ENCODE results near the gene PPP1R9A. TPM values are rescaled to one million over a fixed set of nuclear protein-coding genes. Genes with fewer than 3 reads are reported as not detected.

The PPP1R9A gene
- total RNA-seq, 2 donors from 2014 or later: 15.1 to 29.4 TPM

DNA sequence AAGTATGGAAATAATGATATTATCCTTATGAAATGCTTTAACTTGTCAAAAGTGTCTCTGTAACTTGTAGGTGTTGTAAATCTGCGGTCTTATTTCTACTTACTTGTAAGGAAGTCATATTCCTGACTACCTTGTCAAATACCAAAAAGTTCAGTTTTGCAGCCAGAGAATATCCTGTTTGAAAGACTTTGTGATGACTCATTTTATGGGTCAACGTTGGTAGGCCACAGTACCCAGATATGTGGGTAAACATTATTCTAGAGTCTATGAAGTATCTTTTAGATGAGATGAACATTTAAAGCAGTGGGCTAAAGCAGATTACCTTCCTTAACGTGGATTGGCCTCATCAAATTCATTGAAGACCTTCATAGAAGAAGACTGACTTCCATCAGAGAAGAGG, 195.3 kb downstream of the PPP1R9A start:
- no peaks in the 10 kb centered on the region for H3K4me1 ChIP-seq (replicated peaks)
- no peaks in the 10 kb centered on the region for H3K9me3 ChIP-seq
- WGBS: 68% methylated on average over 3 of the region's 3 CpGs
- DNase-seq (ENCODE audit: low spot score): no peak
- no peaks in the 10 kb centered on the region for H3K27me3 ChIP-seq (replicated peaks; ENCODE audit: insufficient read depth)
- no peak for TF ChIP-seq POLR2AphosphoS5 (IDR thresholded peaks at IDR 0.05)
- TF ChIP-seq POLR2A (IDR thresholded peaks at IDR 0.05): no peak
- TF ChIP-seq, protein P1, sequence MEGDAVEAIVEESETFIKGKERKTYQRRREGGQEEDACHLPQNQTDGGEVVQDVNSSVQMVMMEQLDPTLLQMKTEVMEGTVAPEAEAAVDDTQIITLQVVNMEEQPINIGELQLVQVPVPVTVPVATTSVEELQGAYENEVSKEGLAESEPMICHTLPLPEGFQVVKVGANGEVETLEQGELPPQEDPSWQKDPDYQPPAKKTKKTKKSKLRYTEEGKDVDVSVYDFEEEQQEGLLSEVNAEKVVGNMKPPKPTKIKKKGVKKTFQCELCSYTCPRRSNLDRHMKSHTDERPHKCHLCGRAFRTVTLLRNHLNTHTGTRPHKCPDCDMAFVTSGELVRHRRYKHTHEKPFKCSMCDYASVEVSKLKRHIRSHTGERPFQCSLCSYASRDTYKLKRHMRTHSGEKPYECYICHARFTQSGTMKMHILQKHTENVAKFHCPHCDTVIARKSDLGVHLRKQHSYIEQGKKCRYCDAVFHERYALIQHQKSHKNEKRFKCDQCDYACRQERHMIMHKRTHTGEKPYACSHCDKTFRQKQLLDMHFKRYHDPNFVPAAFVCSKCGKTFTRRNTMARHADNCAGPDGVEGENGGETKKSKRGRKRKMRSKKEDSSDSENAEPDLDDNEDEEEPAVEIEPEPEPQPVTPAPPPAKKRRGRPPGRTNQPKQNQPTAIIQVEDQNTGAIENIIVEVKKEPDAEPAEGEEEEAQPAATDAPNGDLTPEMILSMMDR (IDR thresholded peaks at IDR 0.05): no peak
- intact Hi-C loops (cut with DNase I): no loop called here
- H3K27ac ChIP-seq: no peak overlapping the region
- H3K36me3 ChIP-seq: no peaks in the 10 kb centered on the region
- H3K4me3 ChIP-seq: no peak overlapping the region

DNA sequence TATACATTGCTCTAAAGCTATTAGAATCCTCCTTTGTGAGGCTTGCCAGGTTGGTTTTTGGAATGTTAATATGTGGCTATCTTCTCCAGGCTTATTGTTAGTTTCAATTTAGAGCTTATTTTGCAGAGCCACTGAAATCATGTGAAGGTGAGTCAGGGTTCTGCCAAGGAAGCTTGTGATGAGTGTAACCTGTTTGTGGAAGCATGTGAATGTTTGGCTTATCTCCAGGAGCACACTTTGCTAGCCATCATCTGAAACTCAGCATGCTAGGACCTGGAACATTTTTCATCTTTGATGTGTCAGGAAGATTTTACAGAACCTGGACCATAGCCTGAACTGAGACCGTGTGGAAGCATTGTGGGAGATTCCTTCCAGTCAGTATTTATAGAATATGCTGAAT, 197.3 kb downstream of the PPP1R9A start:
- DNase-seq (ENCODE audit: low spot score): peak; percentile 56
- no peak for TF ChIP-seq POLR2A (IDR thresholded peaks at IDR 0.05)
- peak; percentile 66 for TF ChIP-seq POLR2AphosphoS5 (IDR thresholded peaks at IDR 0.05)
- Histone ChIP-seq H3K36me3 (no peaks in the 10 kb centered on the region), H3K4me3 (no peak overlapping the region), H3K27me3 (replicated peaks; ENCODE audit: insufficient read depth) (no peaks in the 10 kb centered on the region), H3K27ac (no peak overlapping the region), H3K4me1 (replicated peaks) (no peaks in the 10 kb centered on the region), H3K9me3 (no peaks in the 10 kb centered on the region)
- 6% methylated on average over 1 of the region's 1 CpG for WGBS
- intact Hi-C loops (cut with DNase I): no loop called here

DNA sequence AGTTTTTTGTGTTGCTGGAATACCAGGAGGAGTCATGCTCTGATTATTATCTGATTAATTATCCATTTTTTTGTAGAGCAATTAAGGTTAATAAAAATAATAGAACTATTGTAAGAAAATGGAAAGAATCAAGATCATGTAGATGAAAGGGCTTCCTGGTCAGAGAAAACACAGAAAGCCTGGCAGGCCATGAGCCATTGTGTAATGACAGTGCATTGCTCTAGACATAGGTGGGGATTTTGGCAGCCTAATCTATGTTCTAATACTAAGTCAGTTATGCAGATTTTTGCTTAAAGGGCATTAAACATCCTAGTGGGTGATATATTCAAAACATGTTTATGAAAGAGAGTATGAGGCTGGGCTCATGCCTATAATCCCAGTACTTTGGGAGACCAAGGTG, 198.2 kb downstream of the PPP1R9A start:
- H3K27ac ChIP-seq: no peak overlapping the region
- TF ChIP-seq, protein P1 (IDR thresholded peaks at IDR 0.05): no peak
- no peak for TF ChIP-seq POLR2AphosphoS5 (IDR thresholded peaks at IDR 0.05)
- no peak for DNase-seq (ENCODE audit: low spot score)
- H3K4me1 ChIP-seq (replicated peaks): no peaks in the 10 kb centered on the region
- no peaks in the 10 kb centered on the region for H3K27me3 ChIP-seq (replicated peaks; ENCODE audit: insufficient read depth)
- H3K4me3 ChIP-seq: no peak overlapping the region
- intact Hi-C loops (cut with DNase I): no loop called here
- no peaks in the 10 kb centered on the region for H3K9me3 ChIP-seq
- H3K36me3 ChIP-seq: no peaks in the 10 kb centered on the region

DNA sequence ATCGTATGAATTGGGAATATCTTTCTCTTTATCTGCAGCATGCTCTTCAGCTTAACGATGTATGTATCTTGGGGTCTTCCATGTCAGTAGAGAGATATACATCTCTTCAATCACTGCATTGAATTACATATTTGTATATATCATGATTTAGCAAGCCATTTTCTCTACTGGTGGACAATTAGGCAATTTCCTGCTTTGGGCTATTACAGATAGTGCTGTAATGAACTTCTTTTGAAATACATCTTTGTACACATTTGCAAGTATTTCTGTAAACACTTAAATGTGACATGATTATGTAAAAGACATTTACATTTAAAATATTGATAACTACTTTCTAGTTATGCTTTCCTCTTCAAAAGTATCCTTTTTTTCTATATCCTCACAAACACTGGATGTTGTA, 199.0 kb downstream of the PPP1R9A start:
- Histone ChIP-seq H3K27me3 (replicated peaks; ENCODE audit: insufficient read depth) (no peaks in the 10 kb centered on the region), H3K27ac (no peak overlapping the region), H3K4me3 (no peak overlapping the region), H3K9me3 (no peaks in the 10 kb centered on the region), H3K4me1 (replicated peaks) (no peaks in the 10 kb centered on the region), H3K36me3 (no peaks in the 10 kb centered on the region)
- DNase-seq (ENCODE audit: low spot score): no peak
- TF ChIP-seq POLR2AphosphoS5 (IDR thresholded peaks at IDR 0.05): no peak
- no peak for TF ChIP-seq POLR2A (IDR thresholded peaks at IDR 0.05)
- TF ChIP-seq, protein P1 (IDR thresholded peaks at IDR 0.05): no peak
- intact Hi-C loops (cut with DNase I): no loop called here
- 83% methylated on average over 2 of the region's 2 CpGs for WGBS

DNA sequence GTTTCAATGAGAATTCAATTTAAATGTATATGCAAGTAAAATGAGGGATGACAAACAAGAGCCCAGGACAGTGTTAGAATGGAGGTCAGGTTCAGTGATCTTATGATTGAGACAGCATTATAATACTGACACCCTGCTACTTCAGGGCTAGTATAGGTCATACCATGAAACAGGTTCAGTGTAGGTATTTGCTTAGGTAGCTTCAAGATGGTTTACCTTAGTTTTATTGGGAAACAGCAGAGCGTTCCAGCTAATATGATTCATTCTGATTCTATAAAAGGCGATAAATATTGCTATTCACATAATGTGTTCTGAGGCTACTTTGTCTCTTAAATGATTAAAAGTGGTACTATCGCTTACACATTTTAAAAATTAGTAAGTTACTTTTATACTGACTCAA, 203.3 kb downstream of the PPP1R9A start:
- no peaks in the 10 kb centered on the region for H3K27me3 ChIP-seq (replicated peaks; ENCODE audit: insufficient read depth)
- 82% methylated on average over 3 of the region's 3 CpGs for WGBS
- H3K36me3 ChIP-seq: no peaks in the 10 kb centered on the region
- no peaks in the 10 kb centered on the region for H3K9me3 ChIP-seq
- TF ChIP-seq, protein P1 (IDR thresholded peaks at IDR 0.05): no peak
- no peak for TF ChIP-seq POLR2A (IDR thresholded peaks at IDR 0.05)
- no peak overlapping the region for H3K4me3 ChIP-seq
- intact Hi-C loops (cut with DNase I): no loop called here
- no peak for DNase-seq (ENCODE audit: low spot score)
- no peaks in the 10 kb centered on the region for H3K4me1 ChIP-seq (replicated peaks)
- no peak overlapping the region for H3K27ac ChIP-seq

All from prostate gland (tissue), 2 donors.